Retina (tissue), 1 donor: ENCODE data around the gene NEDD4L.

Experiments
- DNase-seq: peaks from one replicate; pipeline ENCODE4 v3.0.0-alpha.2; 2016

The NEDD4L gene

DNA sequence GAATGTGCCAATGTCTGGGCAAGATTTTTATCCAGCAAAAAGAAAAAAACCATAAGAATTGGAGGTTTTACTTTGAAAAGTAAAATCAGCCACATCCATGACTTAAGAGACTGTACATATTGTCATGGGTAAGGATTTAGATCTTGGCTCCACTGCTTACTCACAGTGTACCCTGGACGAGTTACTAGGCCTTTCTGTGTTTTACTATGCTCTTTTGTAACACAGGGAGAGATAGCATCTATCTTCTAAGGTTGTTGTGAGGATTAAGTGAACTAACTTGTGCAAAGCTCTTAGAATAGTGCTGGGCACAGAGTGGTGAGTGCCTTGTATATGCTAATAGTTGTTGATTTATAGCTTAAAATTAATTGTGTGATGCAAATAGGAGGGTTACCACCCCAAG is 255.9 kb downstream of the NEDD4L start:
- DNase-seq = no peak

DNA sequence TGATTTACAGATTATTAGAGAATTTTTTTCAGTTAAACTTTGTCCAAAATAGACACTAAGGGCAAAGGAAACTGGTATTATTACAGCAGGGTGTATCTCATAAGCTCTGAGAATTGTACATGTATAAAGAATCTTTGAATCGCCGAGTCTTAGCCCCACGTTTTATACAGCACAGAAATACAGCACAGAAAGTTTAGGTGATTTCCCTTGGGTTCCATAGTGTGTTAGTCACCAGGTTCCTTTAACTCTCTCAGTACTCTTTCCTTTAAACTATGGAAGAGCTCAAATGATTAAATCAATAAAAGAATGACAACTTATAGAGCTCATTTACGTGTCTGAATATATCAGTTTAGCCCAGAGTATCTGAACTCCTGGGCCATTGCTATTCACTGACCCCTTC is 256.8 kb downstream of the NEDD4L start:
- no peak for DNase-seq

DNA sequence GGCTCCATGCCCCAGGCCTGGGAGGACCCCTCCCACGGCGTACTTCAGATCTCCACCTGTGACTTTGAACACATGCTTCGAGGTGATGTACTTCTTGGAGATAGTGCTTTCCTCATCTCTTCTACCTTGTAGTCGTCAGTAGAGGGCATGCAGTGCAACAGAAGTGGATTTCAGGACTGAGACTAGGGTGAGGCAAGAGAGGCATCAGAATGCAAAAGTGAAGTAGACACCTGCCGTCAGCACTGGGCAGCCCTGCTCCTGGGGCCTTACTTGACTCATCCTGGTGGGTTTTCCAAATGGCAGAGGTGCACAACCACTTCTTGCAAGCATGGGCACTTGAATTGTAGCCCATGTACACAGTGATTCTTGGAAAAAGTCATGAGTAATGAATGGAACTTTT is 258.8 kb downstream of the NEDD4L start:
- no peak for DNase-seq

DNA sequence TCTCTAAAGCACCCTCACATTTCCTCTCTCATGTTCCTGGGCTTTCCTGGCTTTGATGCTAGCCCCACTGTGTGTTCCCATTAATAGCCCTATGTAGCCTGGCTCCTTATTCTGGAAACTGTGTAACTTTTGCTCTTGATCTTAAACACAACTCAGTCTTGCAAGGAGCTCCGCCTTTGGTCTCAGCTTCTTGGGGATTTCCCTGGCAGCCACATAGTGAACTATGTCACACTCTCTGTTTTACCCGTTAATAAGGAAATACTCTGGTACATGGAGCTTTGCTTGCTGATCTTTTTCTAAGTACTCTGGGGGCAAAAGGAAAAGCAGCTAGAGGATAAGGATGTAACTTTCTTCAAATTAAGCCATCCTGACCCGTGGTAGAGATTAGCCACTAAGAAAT is 259.3 kb downstream of the NEDD4L start:
- DNase-seq = no peak

DNA sequence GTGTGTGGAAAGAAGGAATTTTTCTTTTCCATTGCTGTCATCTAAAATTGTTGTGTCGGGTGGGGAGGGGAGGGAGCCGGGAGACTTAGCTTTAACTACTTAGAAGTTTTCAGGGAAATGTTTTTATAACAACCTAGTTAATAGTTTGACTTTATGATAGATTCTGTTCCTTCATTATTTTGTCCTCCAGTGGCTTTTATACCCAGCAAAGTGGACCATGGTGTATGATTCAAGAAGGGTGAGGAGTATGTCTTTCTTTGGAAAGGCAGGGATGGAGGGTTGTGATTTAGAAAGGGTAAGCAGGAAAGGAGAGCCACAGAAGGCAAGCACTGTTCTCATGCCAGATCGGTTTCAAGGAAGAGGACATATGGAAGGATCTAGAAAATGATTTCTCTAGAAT is 261.8 kb downstream of the NEDD4L start:
- DNase-seq = no peak

DNA sequence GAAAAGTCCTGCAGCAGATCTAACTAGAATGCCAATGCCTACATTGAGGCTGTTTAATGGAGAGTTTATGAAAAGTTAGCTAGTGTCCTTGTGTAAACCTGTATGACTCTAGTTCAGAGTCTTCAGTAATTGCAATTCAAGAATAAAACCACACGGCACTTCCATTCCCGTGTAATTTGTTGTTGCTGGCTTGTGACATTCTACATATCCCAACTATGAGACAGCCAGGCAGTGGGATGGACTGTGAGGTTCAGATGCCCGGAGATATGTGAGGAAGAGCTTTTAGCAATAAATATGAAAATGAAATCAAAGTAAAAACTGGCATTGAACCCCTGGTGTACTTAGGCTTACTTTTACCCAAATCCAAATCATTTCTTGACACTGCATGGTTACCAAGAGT is 263.4 kb downstream of the NEDD4L start:
- DNase-seq = no peak

DNA sequence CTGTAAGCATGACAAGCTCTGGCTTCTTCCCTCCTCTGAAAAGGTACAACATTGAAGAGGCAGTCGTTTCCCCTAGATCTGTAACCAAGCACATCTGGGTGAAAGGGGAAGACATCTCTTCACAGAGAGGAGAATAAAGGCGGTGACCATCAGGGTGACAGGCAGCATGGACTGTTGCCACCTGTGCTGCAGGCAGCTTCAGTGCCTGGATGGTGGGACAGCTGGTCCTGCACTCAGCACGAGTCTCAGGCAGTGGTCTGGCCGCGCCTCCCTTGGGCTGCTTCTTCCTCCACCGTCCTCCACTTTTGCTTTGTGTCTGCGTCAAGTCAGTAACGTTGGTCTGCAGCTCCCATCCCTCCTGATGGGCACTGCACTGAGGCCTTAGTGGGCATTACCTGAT is 264.4 kb downstream of the NEDD4L start:
- no peak for DNase-seq

DNA sequence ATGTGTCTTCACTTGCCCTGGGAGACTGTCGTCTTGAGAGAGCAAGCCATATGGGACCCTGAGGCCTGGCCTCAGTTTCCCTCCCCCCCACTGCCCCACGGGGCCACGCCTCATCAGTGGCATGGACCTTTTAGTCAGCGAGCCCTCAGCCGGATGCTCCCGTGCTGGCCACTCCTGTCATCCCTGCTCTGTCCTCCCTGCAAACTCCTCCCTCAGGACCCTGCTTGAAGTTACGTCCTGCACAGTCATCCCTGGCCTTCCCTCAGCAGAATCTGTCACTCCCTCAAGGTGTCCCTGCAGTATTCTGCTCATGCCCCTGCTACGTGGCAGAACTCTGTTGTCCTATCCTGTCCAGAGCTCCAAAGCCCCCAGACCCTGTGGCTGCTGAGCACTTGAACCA is 265.1 kb downstream of the NEDD4L start:
- DNase-seq = no peak

DNA sequence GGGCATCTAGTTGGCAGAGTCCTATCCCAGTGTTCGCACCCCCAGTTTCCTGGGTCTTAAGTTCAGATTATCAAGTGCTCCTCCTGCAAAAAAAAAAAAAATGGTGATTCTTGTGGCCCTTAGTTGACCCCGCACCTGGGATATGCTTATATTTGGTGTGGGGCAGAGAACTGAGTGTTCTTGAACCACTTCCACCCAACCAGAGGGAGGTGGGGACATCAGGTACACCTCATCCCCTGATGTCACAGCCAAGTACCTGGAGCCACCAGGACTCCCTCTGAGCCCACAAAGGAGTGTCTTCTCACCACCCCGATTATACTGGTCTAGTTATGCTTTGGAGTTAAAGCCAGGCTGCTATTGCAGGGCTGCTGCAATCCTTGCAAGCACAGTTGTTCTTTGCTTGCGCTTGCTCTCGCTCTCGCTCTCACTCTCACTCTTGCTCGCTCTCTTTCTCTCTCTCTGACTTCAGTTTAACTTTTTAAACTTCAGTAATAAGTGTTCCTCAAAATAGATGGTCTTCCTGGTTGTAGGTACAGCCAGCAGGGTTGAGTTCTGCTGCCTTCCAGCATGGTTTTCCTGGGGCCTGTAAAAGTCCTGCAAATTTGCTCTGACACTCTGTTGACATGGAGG is 265.7 kb downstream of the NEDD4L start:
- no peak for DNase-seq

DNA sequence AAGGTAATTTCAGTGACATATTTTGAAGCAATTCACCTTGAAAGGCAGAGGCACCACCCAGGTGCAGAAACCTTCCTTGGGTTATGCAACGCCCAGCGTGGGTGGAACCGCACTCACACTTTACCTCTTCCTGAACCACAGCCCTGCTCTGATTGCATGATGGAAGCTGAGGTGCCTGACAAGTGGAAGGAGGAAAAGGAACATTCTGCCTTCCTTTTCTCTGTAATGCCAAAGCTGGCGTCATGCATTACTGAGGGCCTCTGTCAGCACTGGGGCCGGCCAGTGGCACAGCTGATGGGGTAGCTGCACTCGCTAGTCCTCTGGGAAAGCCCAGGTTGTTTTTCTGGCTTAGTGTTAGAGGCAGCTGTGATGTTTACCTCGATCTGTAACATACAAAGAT is 266.5 kb downstream of the NEDD4L start:
- DNase-seq = no peak

DNA sequence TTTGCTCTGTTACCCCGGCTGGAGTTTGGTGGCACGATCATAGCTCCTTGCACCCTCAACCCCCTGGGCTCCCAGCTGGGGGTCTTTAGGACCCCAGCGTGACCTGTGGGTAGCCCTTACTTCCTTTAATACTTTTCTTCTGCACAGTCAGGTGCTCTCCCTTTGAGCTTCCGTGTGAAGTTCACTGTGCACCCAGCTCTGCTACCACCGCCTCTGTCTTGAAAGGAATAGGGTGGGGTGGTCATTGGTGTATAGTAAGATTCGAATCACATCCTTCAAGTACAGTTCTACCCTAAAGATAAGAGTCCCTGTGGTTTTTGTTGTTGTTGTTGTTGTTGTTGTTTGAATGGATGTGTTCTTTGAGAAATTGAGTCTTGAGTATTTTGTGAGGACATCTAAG is 267.4 kb downstream of the NEDD4L start:
- DNase-seq = no peak

DNA sequence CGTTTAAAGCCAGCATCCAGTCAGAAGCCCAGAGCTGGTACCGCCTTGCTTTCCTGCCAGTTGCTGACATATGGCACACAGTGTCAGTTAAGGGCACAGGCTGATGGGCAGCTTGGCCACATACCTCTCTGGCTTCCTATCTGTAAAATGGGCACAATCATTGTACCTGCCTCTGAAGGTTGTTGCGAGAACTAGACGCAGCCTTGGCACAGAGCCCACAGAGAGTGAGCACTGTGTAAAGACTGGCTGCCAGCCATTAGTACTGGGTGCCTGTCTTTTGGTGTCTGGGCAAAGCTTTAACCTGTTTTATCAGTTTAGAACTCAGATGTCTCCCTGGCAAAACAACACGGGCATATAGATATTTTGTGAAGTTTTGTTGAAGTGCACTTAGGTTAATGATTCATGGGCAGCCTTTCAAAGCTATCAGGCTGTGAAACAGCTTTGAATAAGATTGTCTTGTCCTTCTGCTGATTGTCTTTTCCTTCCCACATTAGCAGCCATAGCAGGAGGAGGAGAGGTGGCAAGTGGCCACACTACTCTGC is 269.5 kb downstream of the NEDD4L start:
- no peak for DNase-seq

DNA sequence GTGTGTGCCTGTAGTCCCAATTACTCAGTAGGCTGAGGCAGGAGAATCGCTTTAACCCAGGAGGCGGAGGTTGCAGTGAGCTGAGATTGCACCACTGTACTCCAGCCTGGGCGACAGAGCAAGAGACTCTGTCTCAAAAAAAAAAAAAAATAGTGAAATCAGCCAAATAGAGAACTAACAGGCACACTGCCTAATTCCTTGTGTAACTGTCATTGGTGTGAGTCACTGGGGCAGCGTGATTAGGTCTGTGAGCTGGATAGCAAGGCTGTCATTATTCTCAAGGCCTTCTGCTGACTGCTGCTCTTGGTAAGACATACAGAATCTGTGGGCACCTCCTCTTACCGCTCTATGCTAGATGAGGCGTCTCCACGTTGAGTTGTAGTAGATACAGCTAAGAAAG is 270.3 kb downstream of the NEDD4L start:
- DNase-seq = no peak

DNA sequence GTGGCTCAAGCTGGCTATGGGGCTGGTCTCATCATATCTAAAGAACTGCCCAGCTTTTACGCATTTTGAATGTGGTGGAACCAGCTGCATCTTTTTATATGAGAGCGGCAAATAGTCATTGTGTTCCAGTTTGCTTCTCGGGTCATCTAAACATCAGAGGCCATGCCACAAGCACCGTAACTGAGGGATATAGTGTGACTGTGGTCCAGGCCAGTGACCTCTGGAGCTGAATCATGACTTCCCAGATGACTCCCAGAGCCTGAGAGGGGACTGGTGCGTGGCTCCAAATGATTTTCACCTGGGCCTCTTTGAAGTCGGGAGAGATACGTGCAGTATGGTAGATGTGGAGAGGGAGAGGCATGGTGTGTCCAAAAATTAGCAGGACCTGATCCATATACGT is 271.0 kb downstream of the NEDD4L start:
- DNase-seq = no peak

DNA sequence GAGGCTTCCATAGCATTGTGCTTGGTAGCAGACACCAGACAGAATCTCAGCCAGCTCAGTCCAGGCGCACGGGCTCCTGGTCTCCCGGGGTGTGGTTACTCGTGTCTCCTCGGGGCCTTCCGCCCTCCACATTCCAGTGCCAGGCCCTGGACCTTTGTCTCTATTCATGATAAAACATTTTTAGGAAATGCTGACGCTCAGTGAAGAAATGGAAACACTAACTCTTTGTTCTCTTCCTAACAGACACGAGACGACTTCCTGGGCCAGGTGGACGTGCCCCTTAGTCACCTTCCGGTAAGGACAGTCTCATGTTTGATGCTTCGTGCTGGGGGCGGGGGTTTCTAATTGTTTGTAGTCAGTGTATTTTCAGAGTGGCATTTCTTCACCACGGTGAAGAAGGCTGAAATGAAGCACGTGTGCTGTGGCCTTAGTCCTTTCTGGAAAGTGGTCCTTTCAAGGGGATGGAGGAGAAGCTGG is 271.8 kb downstream of the NEDD4L start:
- DNase-seq = no peak

DNA sequence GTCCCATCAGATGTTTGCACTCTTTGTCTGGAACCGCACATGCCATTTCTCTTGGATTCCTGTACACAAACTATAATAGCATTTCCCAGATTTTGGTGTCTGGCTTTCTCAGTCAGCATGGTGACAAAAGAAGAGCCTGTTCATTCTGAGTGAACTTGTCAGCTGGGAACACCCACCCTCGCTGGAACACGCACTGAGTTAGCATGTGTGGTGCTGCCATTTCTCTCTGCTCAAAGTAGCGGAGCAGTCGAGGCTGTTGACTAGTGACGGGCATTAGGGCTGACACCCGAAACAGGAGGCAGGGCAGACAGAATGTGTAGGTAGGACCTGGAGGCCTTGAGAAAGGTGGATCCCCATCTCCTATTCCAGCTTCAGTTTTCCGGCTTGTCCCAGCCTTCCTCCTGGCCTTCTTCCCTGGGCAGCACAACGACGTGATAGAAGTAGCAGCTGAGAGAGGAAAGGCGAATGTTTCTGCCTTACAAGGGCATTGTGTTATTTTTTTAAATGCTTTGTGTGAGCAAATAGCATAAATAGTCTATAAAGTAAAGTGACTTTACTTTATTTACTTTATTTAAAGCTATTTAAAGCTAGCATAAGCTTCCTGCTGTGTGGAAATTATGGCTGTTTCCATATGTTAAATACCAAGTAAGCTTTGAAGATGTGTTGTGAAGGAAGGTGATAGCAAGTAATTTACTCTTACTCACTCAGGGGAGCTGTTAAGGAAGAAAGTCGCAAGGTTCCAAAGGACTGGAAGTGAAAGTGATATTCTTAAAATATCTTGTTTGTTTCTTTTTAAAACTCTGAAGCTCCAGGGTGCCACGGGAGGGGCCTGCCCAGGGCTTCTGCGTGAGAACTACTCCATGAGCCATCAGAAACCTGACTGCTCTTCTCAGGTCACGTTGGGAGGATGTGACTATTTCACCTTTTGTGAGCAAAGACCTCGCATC is 272.6 kb downstream of the NEDD4L start:
- DNase-seq = no peak

DNA sequence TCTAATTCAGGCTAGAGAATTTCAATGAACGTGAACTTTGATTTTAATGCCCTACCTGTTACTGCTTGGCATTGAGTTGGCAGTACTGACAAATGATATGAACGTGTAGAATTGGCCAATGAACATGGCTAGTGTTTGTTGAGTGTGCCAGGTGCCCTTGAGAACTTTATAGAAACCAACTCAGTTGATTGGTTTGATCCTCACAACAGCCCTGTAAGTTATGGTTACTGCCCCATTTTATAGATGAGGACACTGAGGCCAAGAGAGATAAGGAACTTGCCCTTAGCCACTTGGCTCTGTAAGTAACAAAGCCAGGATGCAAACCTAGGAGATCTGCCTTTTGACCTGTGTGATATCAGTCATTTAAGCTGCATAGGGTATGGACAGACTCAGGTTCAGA is 275.7 kb downstream of the NEDD4L start:
- DNase-seq = no peak

DNA sequence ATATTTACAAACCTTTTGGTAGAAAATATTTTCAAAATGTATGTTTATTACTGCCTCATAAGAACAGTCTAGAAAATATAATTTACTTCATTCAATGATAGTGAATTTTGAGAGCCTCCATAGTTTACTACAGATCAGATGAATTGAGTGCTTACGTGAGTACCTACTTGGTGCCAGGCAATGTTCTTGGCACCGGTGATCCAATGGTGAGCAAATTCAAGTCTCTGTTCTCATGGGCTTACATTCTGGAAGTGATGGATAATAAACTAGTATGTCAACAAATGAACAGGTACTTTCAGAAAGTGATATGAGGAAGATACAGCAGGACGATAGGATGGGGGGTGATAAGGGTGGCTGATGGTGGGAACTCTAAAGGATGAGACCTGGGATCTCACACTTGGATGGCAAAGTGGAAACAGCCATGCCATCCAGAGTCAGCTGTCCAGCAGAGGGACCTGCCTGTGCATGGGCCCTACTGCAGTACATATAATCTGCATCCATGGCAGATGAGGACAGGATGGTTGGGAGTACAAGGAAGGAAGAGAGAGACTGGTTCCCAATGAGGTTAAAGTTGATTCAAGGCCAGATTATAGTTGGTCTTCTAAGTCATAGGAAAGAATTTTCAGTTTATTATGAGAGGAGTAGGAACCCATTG is 277.0 kb downstream of the NEDD4L start:
- no peak for DNase-seq

DNA sequence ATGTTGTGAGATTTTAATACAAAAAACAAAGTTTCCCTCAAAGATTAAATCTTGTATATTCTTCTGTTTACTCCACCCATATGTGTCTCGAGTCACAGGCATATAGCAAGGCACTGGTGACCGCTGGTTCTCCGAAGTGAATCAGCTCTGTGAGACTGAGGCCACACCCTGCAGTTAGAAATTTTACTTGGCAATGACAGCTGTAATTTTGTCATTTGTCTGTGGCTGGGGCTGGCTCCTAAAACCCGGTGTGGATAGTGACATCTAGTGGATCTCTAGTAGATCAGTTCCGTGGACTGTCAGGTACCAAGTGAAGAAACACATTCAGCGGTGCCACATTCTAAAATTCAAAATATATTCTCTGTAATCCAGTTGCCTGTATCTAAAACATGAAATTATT is 278.0 kb downstream of the NEDD4L start:
- no peak for DNase-seq

DNA sequence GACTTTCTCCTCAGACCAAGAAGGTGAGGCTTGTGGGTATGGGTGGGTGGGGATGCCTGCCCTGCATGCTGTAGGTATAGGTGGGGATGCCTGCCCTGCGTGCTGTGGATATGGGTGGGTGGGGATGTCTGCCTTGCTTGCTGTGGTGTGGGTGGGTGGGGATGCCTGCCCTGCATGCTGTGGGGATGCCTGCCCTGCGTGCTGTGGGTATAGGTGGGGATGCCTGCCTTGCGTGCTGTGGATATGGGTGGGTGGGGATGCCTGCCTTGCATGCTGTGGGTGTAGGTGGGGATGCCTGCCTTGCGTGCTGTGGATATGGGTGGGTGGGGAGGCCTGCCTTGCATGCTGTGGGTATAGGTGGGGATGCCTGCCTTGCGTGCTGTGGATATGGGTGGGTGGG is 278.4 kb downstream of the NEDD4L start:
- DNase-seq = no peak

DNA sequence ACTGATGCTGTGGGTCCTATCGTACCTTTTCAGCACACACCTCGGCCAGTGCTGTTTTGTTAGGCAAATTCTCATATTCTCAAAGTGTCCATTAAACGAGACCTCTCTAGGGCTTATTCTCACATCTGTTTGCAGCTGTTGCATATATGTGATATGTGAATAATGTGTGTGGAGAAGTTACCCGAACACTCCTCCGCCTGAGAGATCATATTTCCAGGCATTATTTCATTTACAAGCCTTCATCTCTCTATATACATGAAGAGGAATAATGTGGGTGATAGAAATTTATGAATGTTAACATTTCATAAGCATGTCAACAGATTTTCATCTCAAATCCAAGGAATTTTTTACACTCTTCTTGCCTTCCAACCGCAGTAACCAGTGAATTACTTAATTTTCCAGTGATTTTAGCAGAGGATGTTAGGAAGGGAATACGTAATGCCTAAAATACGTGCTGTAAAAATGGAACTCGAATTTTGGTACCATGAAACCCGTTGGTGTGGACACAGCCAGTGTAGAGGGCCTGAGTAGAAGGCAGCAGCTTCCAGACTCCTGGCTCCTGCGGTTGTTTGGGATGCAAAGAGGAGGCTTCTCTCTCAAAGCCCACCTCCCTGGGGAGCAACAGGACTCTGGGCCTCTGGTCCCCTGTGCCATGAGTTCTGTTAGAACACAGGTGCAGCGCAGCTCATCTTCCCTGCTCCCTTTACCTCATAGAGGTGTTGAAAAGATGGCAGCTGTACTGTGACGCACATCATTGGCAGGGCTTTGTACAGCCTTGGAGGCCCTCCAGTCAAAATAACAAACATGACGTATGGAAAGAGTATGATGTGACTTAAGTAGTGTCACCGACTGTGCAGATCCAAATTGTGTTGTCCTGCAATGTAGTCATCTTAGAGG is 280.1 kb downstream of the NEDD4L start:
- no peak for DNase-seq

DNA sequence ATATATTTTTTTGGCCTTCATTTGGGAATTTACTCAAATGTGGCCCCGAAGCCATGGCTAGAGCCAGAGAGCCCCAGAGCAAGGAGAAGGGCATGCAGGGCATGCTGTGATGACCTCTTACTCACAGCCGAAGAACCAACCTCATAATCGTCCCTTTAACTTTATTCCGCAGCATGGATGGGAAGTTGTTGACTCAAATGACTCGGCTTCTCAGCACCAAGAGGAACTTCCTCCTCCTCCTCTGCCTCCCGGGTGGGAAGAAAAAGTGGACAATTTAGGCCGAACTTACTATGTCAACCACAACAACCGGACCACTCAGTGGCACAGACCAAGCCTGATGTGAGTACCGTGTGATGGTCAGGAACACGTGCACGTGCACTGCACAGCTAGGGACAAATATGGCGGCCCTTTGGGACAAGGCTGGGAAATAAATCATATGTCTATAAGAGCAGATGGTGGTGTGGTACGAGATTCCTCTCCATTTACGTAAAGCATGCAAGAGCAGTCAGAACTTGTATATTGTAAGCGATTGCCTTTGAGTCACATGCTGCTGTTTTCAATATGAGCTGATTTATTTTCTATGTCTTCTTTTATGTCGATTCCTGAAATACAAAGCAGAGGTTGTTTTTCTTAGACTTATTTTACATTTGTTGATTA is 280.9 kb downstream of the NEDD4L start:
- DNase-seq = no peak
